Amniotic stem cell (primary cell): ENCODE measurements around the gene GABBR2.

ENCODE experiments used
- DNase-seq: peaks from one replicate; lab custom pipeline; 2025; lab: John Stamatoyannopoulos, UW

GABBR2 gene

DNA sequence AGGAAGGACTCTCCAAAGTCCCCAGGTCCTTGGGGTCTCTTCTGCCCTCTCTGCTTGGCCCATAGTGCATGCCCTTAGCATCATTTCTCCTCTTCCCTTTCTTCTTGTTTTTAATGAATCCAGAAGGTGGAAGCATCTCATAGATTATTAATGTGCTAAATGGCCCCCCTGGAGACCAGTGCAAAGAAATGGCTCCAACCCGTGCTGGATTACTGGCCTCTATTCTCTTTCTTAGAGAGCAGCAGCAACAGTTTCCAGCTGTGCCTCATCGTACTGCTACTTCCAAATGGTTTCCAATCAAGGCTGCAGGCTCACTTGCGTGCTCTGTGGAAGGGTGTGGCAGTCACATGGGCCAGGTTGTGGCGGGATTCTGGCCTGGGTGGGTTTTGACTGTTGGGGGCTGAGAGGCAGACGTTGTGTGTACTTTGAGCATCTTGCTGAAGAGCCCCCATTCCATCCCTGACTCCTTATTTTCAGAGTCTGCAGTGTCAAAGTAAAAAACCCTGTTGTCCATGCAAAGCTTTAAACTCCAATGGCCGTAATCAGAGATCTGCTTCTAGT is 139.7 kb downstream of the GABBR2 start:
- DNase-seq = no peak

DNA sequence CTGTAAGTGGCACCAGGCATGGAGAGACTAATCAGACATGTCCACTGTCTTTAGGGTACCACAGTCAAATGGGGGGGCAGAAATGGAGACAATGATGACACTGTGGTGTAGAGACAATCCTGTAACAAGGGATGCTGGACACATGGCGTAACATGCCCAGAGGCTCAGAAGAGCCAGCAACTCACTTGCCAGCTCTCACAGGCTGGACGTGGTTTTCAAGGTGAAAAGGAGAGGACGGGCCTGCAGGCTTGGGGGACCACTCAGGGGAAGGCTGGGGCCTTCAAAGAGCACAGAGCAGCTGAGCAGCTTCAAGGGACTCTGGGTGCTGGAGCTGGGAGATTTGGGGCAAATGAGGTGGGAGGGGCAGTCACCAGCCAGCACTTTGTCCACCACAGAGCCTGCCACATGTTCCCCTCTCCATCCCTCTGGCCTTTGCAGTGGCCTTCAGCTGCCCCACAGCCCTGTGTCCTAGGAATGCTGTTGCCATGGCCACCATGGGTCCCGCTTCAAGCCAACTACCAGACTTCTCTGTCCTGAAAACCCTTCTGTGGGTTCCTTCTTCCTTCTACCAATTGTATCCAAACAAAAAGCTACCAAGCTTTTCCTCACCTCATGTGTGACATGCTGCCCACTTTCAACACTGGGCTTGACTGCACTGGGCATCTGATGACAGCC is 140.4 kb downstream of the GABBR2 start:
- no peak for DNase-seq

DNA sequence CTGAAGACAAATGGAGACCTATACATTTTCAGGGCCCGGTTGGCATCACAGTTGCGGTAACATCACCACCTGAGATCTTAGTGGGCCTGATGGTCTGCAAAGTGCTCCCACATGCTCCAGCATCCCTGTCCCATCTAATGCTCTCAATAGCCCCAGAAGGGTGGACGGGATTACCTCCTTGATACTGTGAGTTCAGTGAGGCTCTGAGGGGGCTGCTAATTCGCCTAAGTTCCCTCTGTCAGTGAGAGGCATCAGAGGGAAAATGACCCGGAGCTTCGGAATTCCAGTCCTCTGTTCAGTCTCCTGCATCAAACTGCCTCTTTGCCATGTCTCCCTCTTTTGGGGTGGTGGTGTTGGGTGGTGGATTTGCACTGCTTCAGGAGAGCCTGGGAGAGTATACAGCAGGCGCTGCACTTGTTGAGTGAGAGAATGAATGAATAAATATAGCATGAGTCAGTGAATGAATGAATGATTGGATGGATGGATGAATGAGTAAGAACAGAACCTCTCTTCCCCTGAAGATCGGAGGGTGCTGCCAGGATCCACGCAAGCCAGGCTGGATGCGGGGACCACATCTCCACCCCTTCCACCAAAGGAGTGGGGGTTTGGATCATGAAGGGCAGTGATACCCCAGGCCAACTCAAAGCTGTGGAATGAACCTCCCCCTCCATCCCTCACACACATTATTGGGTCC is 141.0 kb downstream of the GABBR2 start:
- no peak for DNase-seq

DNA sequence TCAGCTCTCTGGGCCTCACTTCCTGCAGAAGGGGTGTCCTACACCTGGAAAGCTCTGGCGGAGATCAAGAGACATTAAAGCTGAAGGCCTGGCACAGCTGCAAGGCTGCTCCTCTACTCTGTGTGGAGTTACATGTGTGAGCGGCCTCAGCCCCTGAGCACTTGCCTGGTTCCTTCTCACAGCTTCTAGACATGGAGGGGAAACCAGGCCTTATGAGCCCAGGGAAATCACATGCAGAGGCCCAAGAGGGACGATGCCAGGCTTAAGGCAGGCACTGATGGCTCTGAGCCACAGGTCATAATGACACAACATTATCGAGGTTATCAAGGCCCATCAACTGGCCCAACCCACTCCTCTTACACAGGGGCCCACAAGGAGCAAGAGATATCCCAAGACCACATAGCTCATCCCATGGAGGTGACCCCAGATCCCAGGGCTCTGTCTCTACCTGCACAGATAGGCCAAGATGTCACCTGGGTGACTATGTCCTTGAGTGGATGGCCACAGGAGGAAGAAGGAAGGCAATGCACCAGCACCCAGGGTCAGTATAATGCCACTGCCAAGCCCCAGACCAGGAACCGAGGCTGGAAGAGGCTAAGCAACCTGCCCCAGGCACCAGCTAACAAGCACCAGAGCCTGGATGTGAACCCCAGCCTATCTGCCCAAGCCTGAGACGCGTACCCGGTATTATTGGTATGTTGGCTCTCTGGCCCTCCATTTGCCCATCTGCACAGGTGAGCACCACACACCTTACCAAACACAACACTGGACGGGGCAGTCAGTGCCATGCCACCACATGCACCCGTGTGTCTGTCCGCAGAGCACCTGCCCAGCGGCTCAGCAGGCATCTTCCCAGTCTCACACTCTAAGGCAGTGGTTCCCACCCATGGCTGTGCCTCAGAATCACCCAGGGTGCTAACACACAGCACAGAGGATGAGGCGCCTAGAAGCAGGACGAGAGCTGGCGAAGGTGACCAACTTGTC is 143.3 kb downstream of the GABBR2 start:
- no peak for DNase-seq

DNA sequence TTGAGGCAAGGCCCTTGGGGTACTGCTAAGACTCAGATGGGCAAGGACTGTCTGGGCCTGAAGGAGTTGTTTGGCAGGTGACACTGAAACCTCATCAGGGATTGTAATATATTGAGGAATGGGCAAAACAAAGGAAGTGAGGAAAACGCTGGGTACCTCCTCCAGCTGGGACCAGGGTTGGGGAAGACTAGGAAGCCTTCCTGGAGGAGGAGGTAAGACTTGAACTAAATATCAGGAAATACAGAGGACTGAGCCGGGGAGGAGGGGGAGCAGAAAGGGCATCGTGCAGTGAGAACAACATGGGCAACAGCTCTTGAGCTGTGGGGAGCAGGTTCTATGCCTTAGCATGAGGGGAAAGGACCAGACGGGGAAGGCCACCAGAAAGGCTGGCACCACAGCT is 144.0 kb downstream of the GABBR2 start:
- no peak for DNase-seq

DNA sequence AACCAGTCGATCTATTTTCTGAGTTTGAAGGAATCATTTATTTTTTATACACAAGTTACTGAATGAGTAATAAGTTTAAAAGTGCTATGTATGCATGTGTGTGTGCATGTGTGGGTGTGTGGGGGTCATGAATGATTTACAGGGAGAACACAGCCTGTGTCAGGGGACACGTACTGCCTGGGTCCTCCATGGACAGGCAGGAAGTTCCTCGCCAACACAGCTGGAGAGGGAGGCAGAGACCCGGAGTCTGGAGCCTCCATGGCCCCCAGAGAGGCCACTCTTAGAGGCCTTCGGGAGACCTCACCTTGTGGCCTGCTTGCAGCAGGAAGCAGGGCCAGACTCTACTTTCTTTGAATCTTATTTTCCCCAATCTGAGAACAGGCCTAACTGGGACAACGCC is 144.7 kb downstream of the GABBR2 start:
- DNase-seq = no peak

DNA sequence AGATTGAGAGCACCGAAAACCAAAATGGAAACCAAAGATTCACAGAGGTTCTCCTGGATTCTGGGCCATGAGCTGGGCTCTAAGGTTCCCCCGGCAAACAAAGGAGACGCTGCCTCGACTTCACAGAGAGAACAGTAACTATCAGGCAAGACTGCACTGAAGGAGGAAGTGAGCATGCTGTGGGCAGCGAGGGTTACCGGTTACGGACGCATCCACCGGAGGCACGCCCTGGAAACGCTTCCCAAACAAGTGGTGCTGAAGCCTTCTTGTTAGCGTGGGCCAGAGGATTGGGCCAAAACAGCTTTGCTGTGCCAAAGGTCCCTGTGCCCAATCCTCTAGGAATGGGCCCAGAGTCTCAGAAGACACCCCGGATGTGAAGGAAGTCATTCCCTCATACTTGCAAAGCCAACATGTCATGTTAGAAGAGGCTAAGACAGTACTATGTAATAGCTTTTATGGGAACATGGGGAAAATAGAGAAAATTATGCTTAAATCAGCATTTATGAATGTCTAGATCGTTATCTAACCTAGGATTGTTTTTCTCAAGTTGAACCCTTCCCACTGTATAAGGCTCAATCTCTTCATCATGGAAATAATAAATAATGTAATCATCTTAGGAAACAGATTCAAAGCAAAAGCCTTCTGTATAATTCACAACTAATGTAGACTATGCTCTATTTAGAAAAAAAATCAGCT is 145.4 kb downstream of the GABBR2 start:
- no peak for DNase-seq

DNA sequence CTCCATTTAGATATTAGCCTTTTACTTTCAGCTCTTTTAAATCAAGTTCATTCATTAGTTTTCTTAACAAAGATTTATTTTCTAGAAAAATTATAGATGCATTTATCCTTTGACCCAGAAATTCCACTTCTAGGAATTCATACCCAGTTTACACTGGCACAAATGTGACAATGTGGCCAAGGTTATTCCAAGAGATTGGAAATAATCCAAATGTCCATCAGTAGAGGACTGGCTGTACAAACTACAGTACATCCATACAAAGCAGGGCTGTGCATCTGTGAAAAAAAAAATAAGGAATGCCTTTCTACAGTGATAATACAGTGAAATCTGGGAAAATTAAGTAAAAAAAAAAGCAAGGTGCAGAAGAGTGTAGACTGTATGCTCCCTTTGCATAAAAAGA is 149.2 kb downstream of the GABBR2 start:
- no peak for DNase-seq

DNA sequence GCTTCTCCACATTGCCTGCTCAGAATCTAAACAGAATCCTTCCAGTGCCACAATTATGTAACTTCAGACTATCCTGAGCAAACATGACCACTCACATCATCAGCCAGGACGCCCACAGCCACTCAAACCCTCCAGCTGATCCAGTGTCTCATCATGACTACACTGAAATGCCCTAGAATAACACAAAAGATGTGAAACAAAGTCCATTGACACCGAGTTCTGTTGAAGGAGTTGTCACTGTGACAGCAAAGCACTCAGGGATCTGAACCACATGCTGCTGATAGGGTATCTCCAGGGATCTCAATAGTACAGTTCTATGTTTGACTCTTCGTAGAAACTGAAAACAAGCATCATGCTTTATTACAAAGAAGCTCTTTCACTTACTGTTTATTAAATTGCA is 150.2 kb downstream of the GABBR2 start:
- DNase-seq = no peak

DNA sequence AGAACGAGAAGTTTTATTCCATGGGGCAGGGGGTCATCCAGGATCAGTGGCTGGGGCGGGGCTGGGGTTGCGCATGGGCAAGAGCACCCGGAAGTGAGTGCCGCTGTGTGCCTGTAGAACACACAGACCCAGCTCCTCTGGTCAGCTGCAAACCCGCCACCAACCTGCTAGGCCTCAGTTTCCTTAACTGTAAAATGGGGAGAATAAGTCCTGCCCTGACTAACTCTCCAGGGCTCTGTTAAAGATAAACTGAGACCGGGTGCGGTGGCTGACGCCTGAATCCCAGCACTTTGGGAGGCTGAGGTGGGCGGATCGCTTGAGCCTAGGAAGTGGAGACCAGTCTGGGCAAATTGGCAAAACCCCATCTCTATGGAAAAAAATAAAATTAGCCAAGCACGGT is 152.2 kb downstream of the GABBR2 start:
- DNase-seq = no peak

DNA sequence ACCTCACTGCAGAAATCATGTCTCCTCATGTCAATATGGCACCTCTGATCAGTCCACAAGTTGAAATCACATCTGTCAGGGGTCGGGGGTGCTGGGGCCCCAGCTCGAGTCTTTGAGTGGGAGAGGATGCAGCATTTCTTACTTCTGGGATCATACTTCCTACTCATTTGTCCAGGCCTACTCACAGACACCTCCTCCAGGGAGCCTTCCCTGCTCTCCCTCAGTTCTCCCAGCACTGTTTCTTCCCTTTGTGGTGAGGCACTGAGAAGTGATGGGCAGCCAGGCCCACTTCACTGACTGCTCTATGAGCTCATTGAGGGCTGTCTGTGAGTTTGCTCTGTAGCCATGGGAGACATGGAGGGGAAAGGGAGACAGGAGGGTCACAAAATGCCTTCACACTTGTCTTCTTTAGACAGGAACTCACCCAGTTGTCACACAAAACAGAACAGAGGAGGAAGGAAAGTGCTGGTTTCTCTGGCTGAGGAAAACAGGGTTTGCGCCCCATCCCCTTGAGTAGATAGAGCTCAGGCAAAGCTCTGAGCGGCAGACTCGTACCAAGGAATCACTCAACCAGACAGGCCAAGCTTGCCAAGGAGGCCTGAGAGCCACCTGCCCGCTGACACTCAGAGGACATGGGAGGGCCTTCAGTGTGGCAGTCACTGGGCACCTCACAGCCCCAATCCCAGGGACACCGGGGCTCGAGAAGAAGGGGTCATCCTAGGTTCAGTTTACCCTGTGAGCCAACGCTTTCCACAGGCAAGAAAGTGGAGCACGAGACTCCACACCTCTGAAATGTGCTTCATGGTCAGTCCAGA is 152.9 kb downstream of the GABBR2 start:
- no peak for DNase-seq

DNA sequence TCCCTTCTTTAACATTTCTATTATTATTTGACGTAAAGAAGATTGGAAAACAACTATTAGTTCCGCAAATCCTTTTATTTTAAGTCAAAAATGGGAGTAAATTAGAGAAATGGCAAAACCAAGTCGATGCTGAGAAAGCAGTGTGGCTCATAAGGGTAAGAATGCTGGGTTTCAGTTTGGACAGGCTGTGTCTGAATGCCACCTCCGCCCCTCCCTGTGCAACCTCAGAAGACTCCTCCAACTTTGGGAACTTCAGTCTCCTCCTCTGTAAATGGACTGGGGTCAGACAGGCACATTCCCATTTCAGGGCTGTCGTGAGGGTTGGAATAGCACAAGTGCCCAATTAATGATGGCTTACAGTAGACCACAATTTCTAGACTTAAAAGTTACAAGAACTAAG is 154.0 kb downstream of the GABBR2 start:
- no peak for DNase-seq

DNA sequence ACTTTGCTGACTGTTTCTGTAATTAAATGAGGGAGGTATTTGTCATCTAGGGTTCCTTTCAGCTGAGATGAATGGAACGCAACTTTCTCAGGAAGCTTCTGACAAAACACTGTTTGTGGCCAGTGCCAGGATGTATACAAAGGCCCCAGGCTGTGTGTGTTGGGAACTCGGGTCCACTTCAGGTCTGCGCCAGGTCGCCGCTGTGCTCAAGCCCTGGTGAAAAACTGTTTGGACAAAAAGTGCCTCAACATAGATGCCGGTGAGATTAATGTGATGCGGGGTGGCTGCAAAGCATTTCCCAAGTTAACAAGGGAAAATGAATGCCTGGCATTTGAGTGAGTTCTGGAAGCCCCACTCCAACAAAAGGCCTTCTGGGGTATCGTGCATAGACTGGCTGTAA is 156.4 kb downstream of the GABBR2 start:
- DNase-seq = no peak

DNA sequence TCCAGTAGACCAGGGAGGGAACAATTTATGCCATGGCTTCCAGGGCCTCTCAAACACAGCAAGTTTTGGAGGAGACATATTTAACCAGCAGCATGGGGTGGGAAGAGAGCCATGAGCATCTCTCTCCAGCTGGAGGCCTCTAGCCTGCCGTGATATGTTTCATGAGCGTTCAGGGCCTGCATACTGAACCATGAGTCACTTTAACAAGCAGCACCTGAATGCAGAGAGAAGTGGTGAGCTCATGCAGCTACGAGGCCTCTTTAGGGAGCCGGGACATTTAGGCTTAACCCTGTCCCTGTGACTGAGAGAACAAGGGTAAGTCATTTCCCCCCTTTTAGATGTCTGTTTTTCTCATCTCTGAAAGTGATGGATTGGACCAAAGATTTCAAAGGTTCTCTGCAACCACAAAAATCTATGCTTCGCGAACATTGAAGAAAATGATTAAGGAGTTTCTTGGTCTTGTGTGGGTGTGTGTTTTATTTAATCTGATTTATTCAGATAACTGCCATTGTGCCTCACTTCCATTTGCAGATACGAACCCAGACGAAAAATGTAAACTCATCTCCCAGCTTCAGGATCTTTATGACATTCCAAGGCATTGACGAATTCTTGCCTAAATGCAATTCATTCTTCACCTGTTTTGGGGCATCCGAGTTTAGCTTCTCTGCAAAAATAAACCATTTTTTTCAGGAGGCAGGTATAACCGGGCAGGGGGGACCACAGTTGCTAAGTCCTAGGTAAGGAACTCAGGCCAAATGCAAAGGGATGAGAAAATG is 157.0 kb downstream of the GABBR2 start:
- DNase-seq = no peak

DNA sequence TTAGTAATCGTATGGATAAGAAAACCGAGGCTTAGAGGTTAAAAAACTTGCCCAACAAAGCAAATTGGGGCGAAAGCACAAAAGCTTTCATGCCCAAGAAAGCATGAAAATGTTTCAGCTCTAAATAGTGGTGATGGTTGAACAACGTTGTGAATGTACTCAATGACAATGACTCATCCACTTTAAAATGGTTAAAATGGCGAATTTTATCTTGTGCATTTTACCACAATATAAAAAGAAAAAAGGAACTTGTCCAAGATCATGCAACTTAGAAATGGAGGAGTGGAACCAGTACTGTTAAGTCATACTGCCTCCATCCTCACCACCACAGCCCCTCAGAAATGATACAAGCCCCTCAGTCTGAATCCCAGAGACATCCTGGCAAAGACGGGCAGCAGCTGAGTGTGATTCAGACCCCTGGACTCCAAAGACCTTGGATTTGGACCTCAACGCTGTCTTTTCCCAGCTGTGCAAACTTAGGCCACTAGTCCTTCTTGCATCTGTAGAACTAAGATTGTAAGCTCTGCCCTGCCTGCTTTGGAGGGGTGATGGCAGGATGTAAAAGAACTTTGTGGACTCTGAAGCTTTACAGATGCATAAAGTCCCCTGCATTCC is 158.4 kb downstream of the GABBR2 start:
- no peak for DNase-seq

DNA sequence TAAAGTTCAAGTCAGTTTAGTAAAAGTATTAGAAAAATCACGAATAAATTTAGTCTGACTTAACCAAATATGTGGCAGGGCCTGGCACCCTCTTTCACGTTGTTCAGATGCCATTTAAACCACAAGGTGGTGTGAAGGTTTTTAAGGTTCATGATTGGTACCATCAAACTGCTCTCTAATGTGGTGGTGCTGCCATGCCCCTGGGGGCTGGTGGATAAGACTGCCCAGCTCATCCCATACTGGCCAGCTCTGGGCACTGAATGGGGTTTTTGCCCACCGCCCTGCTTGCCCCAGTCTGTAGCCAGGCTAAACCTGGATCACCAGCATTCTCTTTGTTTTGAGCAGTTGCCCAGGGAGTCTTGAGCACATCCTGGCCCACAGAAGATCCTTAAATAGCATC is 159.3 kb downstream of the GABBR2 start:
- DNase-seq = no peak

DNA sequence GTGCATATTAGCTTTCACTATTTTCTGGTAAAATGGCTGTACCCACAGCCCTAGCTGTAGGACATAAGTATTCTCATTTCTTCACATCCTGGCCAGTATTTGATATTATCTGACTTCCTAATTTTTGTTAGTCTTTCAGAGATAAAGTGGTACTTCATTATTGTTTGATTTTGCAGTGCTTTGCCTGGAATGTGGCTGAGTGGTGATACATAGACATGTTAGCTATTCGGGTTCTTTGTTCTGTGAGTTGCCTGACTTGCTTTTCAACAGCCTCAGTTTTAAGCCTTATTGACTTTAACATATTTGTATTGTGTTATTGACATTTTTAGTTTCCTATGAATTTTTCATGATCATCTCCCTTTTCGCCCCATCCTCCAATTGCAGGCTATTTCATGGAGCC is 161.1 kb downstream of the GABBR2 start:
- DNase-seq = no peak

DNA sequence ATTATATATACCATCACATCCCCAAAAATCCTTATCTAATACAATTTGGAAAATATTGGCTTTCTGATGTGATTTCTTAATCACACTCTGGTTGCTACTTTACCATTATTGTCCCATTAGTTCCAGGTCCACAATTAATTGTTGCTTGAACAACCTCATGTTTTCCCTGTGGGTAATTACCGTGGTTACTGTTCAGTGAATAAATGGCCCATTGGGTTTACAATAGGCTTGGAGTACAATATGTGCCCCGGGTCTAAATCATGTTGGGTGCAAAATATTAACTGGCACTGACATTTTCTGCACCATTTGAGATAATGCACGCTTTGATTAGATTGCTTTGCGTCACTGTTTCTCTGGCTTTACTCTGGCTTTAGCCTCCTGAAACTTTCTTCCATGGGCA is 163.7 kb downstream of the GABBR2 start:
- DNase-seq = no peak

DNA sequence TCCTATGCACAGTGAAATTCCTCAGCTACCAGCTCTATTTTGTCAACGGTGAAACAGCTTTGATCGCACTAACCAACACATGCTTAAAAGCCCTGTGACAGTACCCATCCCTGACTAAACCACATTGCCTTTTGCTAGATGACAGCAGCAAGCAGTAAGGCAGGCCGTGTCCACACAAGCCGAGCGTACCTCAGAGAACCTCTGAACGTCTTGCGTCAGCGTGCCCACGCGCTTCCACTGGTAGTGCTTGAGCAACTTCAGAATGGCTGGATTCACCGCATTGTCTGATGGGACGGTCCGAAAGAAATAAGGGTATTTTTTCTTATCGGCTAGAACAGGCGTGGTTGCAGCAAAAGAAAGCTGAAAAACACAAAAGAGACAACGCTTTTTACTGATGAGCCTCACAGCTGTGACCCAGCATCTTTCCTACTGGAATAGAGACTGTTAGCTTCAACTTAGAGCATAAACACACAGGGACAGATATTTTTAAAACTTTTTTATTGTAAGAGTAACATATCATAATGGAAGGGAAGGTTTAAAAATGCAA is 167.0 kb downstream of the GABBR2 start:
- no peak for DNase-seq
